GM12872 (cell line): ENCODE data around the gene TAF8.

Experiments
- TF ChIP-seq, protein P1 (sequence below): IDR thresholded peaks from 3 replicates; pipeline ENCODE4 v1.5.1; 2011; ENCODE audit warnings: low read depth, mild to moderate bottlenecking, low read length, moderate library complexity; ENCODE audit not compliant: insufficient read depth

TAF8 gene, protein sequence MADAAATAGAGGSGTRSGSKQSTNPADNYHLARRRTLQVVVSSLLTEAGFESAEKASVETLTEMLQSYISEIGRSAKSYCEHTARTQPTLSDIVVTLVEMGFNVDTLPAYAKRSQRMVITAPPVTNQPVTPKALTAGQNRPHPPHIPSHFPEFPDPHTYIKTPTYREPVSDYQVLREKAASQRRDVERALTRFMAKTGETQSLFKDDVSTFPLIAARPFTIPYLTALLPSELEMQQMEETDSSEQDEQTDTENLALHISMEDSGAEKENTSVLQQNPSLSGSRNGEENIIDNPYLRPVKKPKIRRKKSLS

DNA sequence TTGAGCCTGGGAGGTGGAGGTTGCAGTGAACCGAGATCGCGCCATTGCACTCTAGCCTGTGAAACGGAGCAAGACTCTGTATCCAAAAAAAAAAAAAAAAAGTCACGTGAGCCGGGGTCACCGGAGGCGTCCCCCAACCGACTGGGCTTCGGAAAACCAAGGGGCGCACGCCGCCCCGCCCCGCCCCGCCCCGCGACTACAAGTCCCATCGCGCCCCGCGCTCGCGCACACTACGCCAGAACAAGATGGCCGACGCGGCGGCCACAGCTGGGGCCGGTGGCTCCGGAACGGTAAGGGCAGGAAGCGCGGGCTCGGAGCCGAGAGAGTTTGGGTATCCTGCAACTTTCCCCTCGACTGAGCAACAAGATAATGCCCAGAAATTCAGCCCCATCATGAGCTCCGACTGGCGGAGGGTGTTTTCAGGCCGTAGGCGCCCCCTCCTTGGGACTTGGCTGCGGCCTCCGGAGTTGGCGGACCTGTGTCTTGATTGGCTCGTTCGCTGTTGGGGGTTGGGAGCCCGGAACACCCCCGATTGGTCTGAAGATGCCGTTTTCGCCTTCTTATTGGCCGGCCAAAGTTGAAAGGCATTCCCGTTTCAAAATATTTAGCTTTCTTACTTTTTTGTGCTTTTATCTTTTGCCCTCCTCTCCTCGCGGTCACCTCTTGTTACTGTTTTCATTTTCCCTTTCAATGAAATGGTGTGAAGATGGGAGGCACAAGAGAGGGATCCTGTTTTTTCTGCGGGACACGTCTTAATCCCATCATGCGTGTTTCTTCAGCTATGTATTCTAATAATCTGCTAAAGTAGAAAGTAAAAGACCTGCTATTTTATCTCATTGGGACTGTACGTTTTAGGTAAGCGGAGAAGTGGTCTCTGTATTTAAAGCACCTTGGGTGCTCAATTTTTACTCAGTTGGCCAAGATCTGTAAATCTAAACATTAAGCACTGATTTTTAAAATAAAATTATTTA lies at the start of gene TAF8:
TSS of gene TAF8 (plus strand) at position 228 of the 971 bp plus-strand sequence. CDS start at position 246, 18 bp downstream.
- TF ChIP-seq, protein P1, sequence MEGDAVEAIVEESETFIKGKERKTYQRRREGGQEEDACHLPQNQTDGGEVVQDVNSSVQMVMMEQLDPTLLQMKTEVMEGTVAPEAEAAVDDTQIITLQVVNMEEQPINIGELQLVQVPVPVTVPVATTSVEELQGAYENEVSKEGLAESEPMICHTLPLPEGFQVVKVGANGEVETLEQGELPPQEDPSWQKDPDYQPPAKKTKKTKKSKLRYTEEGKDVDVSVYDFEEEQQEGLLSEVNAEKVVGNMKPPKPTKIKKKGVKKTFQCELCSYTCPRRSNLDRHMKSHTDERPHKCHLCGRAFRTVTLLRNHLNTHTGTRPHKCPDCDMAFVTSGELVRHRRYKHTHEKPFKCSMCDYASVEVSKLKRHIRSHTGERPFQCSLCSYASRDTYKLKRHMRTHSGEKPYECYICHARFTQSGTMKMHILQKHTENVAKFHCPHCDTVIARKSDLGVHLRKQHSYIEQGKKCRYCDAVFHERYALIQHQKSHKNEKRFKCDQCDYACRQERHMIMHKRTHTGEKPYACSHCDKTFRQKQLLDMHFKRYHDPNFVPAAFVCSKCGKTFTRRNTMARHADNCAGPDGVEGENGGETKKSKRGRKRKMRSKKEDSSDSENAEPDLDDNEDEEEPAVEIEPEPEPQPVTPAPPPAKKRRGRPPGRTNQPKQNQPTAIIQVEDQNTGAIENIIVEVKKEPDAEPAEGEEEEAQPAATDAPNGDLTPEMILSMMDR = no peak

DNA sequence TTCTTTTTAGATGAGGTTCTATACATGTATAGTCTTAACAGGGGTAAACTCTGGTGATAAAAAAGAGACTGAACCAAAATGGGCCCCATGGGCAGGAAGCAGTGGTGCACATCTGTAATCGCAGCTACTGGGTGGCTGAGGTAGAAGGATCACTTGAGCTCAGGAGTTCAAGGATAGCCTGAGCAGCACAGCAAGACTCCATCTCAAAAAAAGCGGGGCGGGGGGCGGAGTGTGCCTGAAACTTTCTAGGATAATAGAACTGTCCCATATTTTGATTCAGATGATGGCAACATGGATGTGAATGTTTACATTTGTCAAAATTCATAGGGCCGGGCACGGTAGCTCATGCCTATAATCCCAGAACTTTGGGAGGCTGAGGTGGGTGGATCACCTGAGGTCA lies 48.8 kb upstream of the TAF8 start:
- TF ChIP-seq, protein P1 = no peak

DNA sequence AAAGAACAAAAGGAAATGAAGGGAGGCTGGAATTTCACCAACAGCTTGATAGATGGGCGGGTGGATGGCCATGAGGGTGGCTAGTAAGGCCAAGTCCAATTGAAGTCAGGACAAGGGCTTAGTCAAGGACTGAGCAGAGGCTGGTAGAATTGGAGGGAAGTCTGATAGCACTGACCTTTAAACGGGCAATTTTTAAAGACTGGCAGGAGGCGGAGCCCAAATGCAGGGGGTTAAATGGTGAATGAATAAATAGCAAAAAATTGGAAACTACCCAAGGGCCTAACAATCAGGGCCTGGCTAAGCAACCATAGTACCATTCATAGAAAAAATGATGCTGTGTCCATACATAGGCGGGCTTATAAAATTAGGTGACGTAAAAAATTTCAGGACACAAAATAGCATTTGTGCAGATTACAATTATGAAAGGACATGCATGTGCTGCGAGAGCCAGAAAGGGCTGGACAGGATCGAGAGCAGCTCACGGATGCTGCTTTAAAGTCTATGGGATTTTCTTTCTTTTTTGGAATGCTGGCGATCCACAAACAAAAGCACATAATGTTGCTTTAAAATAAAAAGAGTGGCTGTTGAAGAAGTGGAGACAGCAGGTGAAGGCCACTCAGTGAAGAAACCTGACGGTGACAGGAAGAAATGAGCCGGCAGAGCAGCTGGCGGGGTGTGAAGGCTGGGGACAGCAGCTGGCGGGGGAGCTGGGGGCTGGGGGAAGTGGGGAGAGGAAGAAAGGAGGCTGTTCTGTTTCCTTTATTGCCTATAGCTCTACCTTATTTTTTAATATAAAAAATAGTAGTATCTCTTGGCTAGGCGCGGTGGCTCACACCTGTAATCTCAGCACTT lies 42.8 kb upstream of the TAF8 start:
- TF ChIP-seq, protein P1 = no peak

GRCh38 chr6:42009844-42010184 lies 40.5 kb upstream of the TAF8 start:
- TF ChIP-seq, protein P1 = no peak

GRCh38 chr6:42010185-42010891 lies 40.0 kb upstream of the TAF8 start:
- TF ChIP-seq, protein P1 = no peak

GRCh38 chr6:42010909-42011308 lies 39.4 kb upstream of the TAF8 start:
- TF ChIP-seq, protein P1 = no peak
